SJSA1 (cell line): ENCODE results near the gene KDM4D. TPM values are rescaled to one million over a fixed set of nuclear protein-coding genes. Genes with fewer than 3 reads are reported as not detected.
"Not testable (repeated sequence)": the region's sequence is repeated elsewhere in the genome, so short reads cannot be mapped to it uniquely, and the experiment has no call there.

Experiments
- DNase-seq, 2 experiments: peaks; one replicate each; pipeline ENCODE4 v3.0.0-alpha.2; 2015 to 2020; ENCODE audit warnings: low spot score in 2 of 2, low read depth in 1 of 2
- H3K27ac ChIP-seq: fragments of 250-450 bp; sonication (Bioruptor Pico); 2 replicates; pipeline ENCODE4 v1.5.1; 2020; ENCODE audit warnings: mild to moderate bottlenecking, moderate library complexity
- H3K27me3 ChIP-seq: fragments of 250-450 bp; sonication (Bioruptor Pico); replicated peaks from 2 replicates; pipeline ENCODE4 v1.5.1; 2020; ENCODE audit warnings: mild to moderate bottlenecking, moderate library complexity
- H3K36me3 ChIP-seq: fragments of 250-450 bp; sonication (Bioruptor Pico); 2 replicates; pipeline ENCODE4 v1.5.1; 2020; ENCODE audit warnings: mild to moderate bottlenecking
- H3K4me1 ChIP-seq: fragments of 250-450 bp; sonication (Bioruptor Pico); replicated peaks from 2 replicates; pipeline ENCODE4 v1.6.1; 2021; ENCODE audit warnings: mild to moderate bottlenecking
- H3K4me3 ChIP-seq: fragments of 250-450 bp; sonication (Bioruptor Pico); 2 replicates; pipeline ENCODE4 v1.5.1; 2020; ENCODE audit warnings: mild to moderate bottlenecking
- H3K9me3 ChIP-seq: fragments of 250-450 bp; sonication (Bioruptor Pico); replicated peaks from 2 replicates; pipeline ENCODE4 v1.5.1; 2020; ENCODE audit warnings: mild to moderate bottlenecking
- total RNA-seq: library from RNA; depleted of rRNA; stranded (reverse); fragments of >200 nt; shearing (Covaris generic); gene quantifications from 2 replicates; pipeline ENCODE4 v1.2.3, GENCODE V29; 2014; rRNA removed

The KDM4D gene
- total RNA-seq, 1 experiment from 2014 or later: 1.5 TPM

DNA sequence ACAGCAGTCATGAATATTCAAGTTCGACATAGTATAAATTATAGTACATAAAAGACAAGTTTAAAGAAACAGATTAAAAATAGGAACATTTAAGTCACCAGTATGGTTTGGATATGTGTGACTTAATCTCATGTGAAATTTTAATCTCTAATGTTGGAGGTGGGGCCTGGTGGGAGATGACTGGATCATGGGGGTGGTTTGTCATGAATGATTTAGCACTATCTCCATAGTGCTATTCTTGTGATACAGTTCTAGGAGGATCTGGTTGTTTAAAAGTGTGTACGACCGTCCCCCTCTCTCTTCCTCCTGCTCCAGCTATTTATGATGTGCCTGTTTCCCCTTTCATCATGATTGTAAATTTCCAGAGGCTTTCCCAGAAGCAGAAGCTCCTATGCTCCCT lies 54.8 kb downstream of the KDM4D start:
- no peaks in the 10 kb centered on the region for H3K36me3 ChIP-seq
- no peak overlapping the region for H3K4me3 ChIP-seq
- DNase-seq: no peak
- H3K9me3 ChIP-seq: no peaks in the 10 kb centered on the region
- no peaks in the 10 kb centered on the region for H3K4me1 ChIP-seq
- no peaks in the 10 kb centered on the region for H3K27me3 ChIP-seq
- no peak overlapping the region for H3K27ac ChIP-seq

DNA sequence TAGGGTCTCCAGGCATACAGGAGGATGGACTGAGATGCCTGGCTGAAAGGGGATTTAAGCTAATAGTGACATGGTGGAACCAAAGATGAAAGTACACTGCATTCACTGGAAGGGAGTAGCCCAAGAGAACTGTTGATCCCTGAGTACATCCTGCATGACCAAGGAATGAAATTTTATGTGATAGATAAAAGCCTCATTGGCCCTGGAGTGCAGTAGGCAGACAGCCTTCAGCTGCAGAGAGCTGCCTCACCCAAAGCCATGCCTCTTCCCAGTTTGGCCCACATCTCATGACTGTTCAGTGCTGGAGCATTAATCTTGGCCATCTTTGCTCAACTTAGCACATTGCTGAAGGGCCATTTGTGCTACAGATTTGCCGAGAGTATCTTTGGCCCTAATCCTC lies 59.5 kb downstream of the KDM4D start:
- no peak for DNase-seq
- H3K27me3 ChIP-seq: no peaks in the 10 kb centered on the region
- no peak overlapping the region for H3K4me3 ChIP-seq
- no peak overlapping the region for H3K27ac ChIP-seq
- no peaks in the 10 kb centered on the region for H3K9me3 ChIP-seq
- H3K4me1 ChIP-seq: no peaks in the 10 kb centered on the region
- no peaks in the 10 kb centered on the region for H3K36me3 ChIP-seq

DNA sequence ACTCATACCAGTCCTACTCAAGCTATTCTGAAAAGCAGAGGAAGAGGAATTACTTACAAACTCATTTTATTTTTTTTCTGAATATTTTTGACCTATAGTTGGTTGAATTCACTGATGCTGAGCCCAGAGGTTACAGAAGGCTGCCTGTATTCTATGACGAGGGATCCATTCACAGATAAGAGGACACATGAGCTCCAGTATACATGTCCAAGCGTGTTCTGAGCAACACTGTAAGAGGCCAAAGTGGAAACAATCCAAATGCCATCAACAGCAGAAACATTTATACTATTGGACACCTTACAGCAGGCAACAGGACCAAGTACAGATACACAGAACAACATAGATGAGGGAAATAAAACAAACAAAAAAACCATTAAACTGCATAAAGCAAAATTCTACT lies 61.8 kb downstream of the KDM4D start:
- Histone ChIP-seq H3K27me3 (no peaks in the 10 kb centered on the region), H3K27ac (no peak overlapping the region), H3K4me1 (no peaks in the 10 kb centered on the region), H3K9me3 (no peaks in the 10 kb centered on the region), H3K36me3 (no peaks in the 10 kb centered on the region), H3K4me3 (no peak overlapping the region)
- DNase-seq: no peak

DNA sequence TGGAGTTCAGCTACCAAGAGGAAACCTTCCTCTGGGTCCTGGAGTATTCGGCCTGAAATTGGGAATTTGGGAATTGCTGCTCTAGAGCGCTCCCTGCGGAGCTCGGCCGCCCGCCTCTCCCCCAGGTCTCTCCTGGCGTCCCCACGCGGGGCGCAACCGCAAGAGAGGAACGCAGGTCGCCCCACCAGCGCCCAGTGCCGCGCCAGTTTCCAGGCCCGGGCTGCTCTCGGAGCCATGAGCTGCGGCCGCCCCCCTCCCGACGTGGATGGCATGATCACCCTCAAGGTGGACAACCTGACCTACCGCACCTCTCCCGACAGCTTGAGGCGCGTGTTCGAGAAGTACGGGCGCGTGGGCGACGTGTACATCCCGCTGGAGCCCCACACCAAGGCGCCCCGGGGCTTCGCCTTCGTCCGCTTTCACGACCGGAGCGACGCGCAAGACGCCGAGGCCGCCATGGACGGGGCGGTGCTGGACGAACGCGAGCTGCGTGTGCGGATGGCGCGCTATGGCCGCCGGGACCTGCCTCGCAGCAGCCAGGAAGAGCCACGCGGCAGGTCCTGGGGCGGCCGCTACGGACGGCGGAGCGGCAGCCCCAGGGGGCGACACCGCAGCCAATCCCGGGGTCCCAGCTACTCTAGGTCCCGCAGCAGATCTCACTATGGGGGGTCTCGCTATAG lies 64.0 kb downstream of the KDM4D start:
- DNase-seq, H3K27ac ChIP-seq, H3K9me3 ChIP-seq, H3K27me3 ChIP-seq, H3K4me3 ChIP-seq, H3K36me3 ChIP-seq, H3K4me1 ChIP-seq: not testable (repeated sequence)

DNA sequence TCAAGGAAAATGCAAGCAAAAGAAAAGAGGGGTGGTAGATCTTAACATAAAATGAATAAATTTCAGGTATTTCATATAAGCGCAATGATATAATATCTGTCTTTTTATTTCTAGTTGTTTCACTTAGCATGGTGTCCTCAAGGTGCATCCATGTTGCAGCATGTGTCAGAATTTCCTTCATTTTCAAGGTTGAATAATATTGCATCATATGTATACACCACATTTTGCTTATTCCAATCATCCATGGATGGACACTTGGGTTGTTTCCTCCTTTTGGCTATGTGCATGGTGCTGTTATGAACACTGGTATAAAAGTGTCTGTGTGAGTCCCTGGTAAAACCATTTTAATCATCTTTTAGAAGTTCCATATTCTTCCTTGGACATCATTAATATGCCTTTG lies 68.7 kb downstream of the KDM4D start:
- Histone ChIP-seq H3K36me3 (no peaks in the 10 kb centered on the region), H3K27ac (no peak overlapping the region), H3K4me1 (no peaks in the 10 kb centered on the region), H3K4me3 (no peak overlapping the region), H3K9me3 (no peaks in the 10 kb centered on the region), H3K27me3 (no peaks in the 10 kb centered on the region)
- no peak for DNase-seq

DNA sequence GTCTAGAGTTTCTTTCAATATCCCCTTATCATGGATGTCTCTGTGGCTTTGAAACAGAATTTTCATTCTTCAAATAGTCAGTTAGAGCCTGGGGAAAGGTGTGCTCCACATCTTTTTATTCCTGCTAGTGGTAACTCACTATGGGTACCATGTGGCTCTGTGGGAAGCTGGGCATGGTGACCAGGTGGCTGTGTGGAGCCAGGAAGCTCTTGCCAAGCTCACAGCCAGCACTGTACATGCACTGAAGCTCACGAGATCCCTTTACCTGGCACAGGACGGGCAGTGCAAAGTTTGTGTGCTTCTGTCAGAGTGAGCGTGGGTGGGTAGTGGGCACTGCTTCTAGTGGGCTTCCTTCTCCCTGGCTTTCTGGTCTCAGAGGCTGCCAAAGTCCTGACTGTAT lies 69.4 kb downstream of the KDM4D start:
- DNase-seq: no peak
- no peak overlapping the region for H3K27ac ChIP-seq
- no peaks in the 10 kb centered on the region for H3K27me3 ChIP-seq
- no peaks in the 10 kb centered on the region for H3K4me1 ChIP-seq
- no peaks in the 10 kb centered on the region for H3K36me3 ChIP-seq
- no peaks in the 10 kb centered on the region for H3K9me3 ChIP-seq
- H3K4me3 ChIP-seq: no peak overlapping the region

DNA sequence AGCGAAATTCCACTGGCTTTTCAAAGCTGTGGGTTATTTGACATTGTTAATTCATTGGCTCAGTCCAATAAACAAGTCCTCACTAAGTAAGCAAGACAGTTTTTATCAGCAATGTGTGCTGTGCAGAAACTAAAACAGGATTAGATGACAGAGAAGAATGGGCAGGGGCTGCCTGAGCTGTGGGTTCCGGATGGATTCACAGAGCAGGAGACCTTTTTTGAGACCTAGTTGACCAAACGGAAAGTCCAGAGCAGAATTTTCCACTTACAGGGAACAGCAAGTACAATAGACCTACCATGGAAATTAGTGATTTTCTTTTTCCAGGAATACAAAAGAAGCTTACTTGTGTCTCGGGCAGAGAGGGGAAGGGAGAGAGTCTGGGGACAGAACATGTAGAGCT lies 70.5 kb downstream of the KDM4D start:
- no peak for DNase-seq
- Histone ChIP-seq H3K4me1 (no peaks in the 10 kb centered on the region), H3K9me3 (no peaks in the 10 kb centered on the region), H3K4me3 (no peak overlapping the region), H3K27me3 (no peaks in the 10 kb centered on the region), H3K36me3 (no peaks in the 10 kb centered on the region), H3K27ac (no peak overlapping the region)

DNA sequence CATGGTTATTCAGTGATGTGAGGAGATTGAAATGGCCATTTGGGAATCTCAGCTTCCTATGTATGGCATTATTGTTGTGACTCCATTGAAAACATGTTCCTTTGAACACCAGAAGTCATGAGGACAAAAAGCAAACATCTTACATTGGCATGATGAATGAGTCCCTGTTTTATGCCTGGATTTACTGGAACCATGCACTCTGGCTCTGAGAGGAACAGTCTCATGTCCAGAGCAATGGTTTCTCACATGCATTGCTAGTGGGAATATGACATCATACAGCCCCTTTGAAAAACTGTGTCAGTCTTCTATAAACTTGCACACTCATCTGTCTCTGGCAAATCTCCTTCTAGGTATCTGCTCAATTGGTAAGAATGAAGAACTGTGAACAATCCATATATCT lies 72.3 kb downstream of the KDM4D start:
- no peaks in the 10 kb centered on the region for H3K27me3 ChIP-seq
- no peaks in the 10 kb centered on the region for H3K9me3 ChIP-seq

More for the DNA sequence above, 72.3 kb downstream of the KDM4D start:
- DNase-seq: no peak
- H3K4me3 ChIP-seq: no peak overlapping the region
- no peaks in the 10 kb centered on the region for H3K4me1 ChIP-seq
- H3K27ac ChIP-seq: no peak overlapping the region
- no peaks in the 10 kb centered on the region for H3K36me3 ChIP-seq

Other genes with a start within 250 kb of the KDM4D start
- 10.1 and 14.8 TPM in 2 replicates for gene AMOTL1, start 205.4 kb upstream of the KDM4D start, total RNA-seq
- gene CWC15, start 153 bp upstream of the KDM4D start, total RNA-seq: 31.3 and 32.9 TPM in 2 replicates
- gene KDM4E, start 51.5 kb downstream of the KDM4D start, total RNA-seq: not detected in 2 replicates
- gene KDM4F, start 75.7 kb downstream of the KDM4D start, total RNA-seq: not detected in 2 replicates
- gene SRSF8, start 93.2 kb downstream of the KDM4D start, total RNA-seq: 1.2 and 5.7 TPM in 2 replicates
- gene ENDOD1, start 116.1 kb downstream of the KDM4D start, total RNA-seq: 4.1 and 4.3 TPM in 2 replicates